A204.1 (cell line): ENCODE measurements around the gene ENO3.

Experiments used
- FAIRE-seq: peaks from 2 replicates; lab custom pipeline; 2012; peaks lifted over from hg19 to GRCh38; lab: Jason Lieb, UNC

ENO3 gene

GRCh38 chr17:4974115-4974670, 23.3 kb downstream of the ENO3 start:
- FAIRE-seq, result no peak

GRCh38 chr17:4978726-4979125, 27.8 kb downstream of the ENO3 start:
- no peak for FAIRE-seq

- FAIRE-seq, result no peak
Measured at GRCh38 chr17:4980644-4981216, 29.8 kb downstream of the ENO3 start.

GRCh38 chr17:4982305-4982704, 31.4 kb downstream of the ENO3 start:
- FAIRE-seq, result no peak

GRCh38 chr17:4986403-4986802, 35.5 kb downstream of the ENO3 start:
- FAIRE-seq, result no peak

- no peak for FAIRE-seq
Measured at GRCh38 chr17:4986951-4987766, 36.2 kb downstream of the ENO3 start, which contains the start of gene CAMTA2. TSS of gene CAMTA2 (minus strand) at chr17:4987675. CDS start at chr17:4986222, 1,453 bp downstream.

- FAIRE-seq, result no peak
Measured at GRCh38 chr17:4987767-4988567, 37.0 kb downstream of the ENO3 start.

GRCh38 chr17:4994081-4994595, 43.2 kb downstream of the ENO3 start:
- no peak for FAIRE-seq

GRCh38 chr17:4997302-4998026, 46.5 kb downstream of the ENO3 start, which contains the start of the genes INCA1 and KIF1C:
TSS of gene INCA1 (minus strand) at chr17:4997522. CDS start at chr17:4994437, 3,085 bp downstream.
TSS of gene KIF1C (plus strand) at chr17:4997950. CDS start at chr17:5000247, 2,297 bp downstream.
- no peak for FAIRE-seq

- no peak for FAIRE-seq
Measured at GRCh38 chr17:4998027-4998731, 47.3 kb downstream of the ENO3 start.

GRCh38 chr17:4998732-4999429, 48.0 kb downstream of the ENO3 start:
- FAIRE-seq, result no peak

GRCh38 chr17:4999430-5000093, 48.6 kb downstream of the ENO3 start:
- FAIRE-seq, result no peak

GRCh38 chr17:5000237-5000639, 49.3 kb downstream of the ENO3 start:
- FAIRE-seq, result no peak

- no peak for FAIRE-seq
Measured at GRCh38 chr17:5002121-5002788, 51.3 kb downstream of the ENO3 start.

GRCh38 chr17:5003214-5003867, 52.4 kb downstream of the ENO3 start:
- no peak for FAIRE-seq
